ENCODE data around the gene CTAGE9. TPM values are rescaled to one million over a fixed set of nuclear protein-coding genes. Genes with fewer than 3 reads are reported as not detected.
"Not testable (repeated sequence)": the region's sequence is repeated elsewhere in the genome, so short reads cannot be mapped to it uniquely, and the experiment has no call there.

The CTAGE9 gene
- total and polyA plus RNA-seq, 7 experiments from 2014 or later = not detected

DNA sequence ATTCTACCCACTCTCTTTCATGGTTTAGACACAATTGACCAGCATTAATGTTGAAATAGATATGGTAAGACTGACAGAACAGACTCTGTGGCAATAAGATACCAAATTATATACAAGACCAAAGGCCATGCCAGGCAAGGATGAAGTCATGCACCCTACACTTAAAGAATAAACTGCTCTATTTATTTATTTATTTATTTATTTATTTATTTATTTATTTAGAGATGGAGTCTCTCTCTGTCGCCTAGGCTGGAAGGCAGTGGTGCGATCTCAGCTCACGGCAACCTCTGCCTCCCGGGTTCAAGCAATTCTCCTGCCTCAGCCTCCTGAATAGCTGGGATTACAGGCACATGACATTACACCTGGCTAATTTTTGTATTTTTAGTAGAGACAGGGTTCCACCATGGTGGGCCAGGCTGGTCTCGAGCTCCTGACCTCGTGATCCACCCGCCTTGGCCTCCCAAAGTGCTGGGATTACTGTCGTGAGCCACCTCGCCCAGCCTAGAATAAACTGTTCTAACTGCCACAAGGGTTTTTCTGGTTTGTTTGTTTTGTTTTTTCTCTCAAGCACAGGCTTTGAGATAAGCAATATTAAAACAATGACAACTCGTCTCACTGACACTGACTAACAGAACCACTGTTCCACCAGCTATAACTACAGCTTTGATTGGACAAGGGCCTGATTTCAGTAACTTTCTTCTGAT, 40.3 kb upstream of the CTAGE9 start:
- intact Hi-C loops (cut with micrococcal nuclease); H3K27ac Mint-ChIP-seq; H3K4me3 ChIP-seq (ENCODE audit: low read length): not testable (repeated sequence)

DNA sequence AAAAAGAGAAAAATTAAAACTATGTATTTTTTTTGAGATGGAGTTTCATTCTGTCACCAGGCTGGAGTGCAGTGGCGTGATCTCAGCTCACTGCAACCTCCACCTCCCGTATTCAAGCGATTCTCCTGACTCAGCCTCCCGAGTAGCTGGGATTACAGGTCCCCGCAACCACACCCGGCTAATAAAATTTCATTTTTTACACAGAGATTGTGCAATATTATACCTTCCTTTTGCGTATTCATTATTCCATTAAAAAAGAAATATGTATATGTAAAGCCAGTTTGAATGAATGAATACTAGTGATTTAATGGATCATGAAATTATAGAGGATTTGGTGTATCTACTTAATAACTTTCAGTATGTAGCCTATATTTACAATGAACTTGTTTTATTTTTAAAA, 38.2 kb upstream of the CTAGE9 start:
- ChIA-PET POLR2A (no interaction called here), CTCF (no interaction called here)
- no peaks in the 10 kb centered on the region for H3K4me1 Mint-ChIP-seq
- no peaks in the 10 kb centered on the region for H3K36me3 Mint-ChIP-seq
- no peak overlapping the region for H3K27ac ChIP-seq (ENCODE audit: low read depth, low read length)
- no peak overlapping the region for H3K4me3 Mint-ChIP-seq
- no peaks in the 10 kb centered on the region for H3K27me3 ChIP-seq (ENCODE audit: control insufficient read depth in 2 of 2, insufficient read depth in 2 of 2, low read length in 2 of 2)
- H3K4me3 ChIP-seq (ENCODE audit: low read length) = no peak overlapping the region
- no peak overlapping the region for H3K27ac Mint-ChIP-seq
- intact Hi-C loops (cut with micrococcal nuclease) = no loop called here
- ATAC-seq = no peak
- no peak for DNase-seq
- H3K27me3 Mint-ChIP-seq = peaks cover 0 to 11% (median 1%) of the 10 kb centered on the region in 5 donors
- H3K36me3 ChIP-seq (ENCODE audit: control insufficient read depth in 2 of 3, insufficient read depth in 3 of 3, low read length in 3 of 3) = no peaks in the 10 kb centered on the region
- peaks cover 0 to 1% (median 0%) of the 10 kb centered on the region in 11 donors for H3K9me3 Mint-ChIP-seq
- no peaks in the 10 kb centered on the region for H3K9me3 ChIP-seq (ENCODE audit: control insufficient read depth in 2 of 3, low read length in 3 of 3)
- no peaks in the 10 kb centered on the region for H3K4me1 ChIP-seq (ENCODE audit: control insufficient read depth in 2 of 2, insufficient read depth in 2 of 2, low read length in 2 of 2)

More for the DNA sequence above, 40.3 kb upstream of the CTAGE9 start:
- H3K27me3 ChIP-seq (ENCODE audit: control insufficient read depth in 2 of 2, insufficient read depth in 2 of 2, low read length in 2 of 2); CTCF ChIA-PET; H3K36me3 ChIP-seq (ENCODE audit: control insufficient read depth in 2 of 3, insufficient read depth in 3 of 3, low read length in 3 of 3); H3K27ac ChIP-seq (ENCODE audit: low read depth, low read length); H3K9me3 ChIP-seq (ENCODE audit: control insufficient read depth in 2 of 3, low read length in 3 of 3); H3K4me1 Mint-ChIP-seq; H3K4me1 ChIP-seq (ENCODE audit: control insufficient read depth in 2 of 2, insufficient read depth in 2 of 2, low read length in 2 of 2); ATAC-seq; DNase-seq; POLR2A ChIA-PET; H3K9me3 Mint-ChIP-seq; H3K4me3 Mint-ChIP-seq; H3K36me3 Mint-ChIP-seq: not testable (repeated sequence)
- peaks cover 8 to 21% (median 20%) of the 10 kb centered on the region in 5 donors for H3K27me3 Mint-ChIP-seq

DNA sequence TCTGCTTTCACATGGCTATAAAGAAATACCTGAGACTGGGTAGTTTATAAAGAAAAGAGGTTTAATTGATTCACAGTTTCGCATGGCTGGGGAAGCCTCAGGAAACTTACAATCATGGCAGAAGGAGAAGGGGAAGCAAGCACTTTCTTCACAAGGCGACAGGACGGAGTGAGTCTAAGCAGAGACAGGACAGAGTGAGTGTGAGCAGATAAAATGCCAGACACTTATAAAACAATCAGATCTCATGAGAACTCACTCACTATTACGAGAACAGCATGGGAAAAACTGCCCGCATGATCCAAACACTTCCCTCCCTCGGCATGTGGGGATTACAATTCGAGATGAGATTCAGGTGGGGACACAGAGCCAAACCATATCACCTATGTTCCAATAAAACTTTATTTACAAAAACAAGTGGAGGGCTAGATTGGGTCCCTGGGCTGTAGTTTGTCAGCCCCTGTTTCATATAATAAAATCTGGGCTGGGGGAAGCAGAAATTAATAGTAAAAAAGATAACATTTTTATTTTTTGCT, 37.1 kb upstream of the CTAGE9 start:
- DNase-seq (no peak), ATAC-seq (no peak)
- peaks cover 0 to 10% (median 0%) of the 10 kb centered on the region in 5 donors for H3K27me3 Mint-ChIP-seq
- intact Hi-C loops (cut with micrococcal nuclease) = no loop called here
- ChIA-PET POLR2A (no interaction called here), CTCF (no interaction called here)
- Histone ChIP-seq H3K4me3 (ENCODE audit: low read length) (no peak overlapping the region), H3K27ac (ENCODE audit: low read depth, low read length) (no peak overlapping the region), H3K4me1 (ENCODE audit: control insufficient read depth in 2 of 2, insufficient read depth in 2 of 2, low read length in 2 of 2) (no peaks in the 10 kb centered on the region), H3K27me3 (ENCODE audit: control insufficient read depth in 2 of 2, insufficient read depth in 2 of 2, low read length in 2 of 2) (no peaks in the 10 kb centered on the region), H3K9me3 (ENCODE audit: control insufficient read depth in 2 of 3, low read length in 3 of 3) (no peaks in the 10 kb centered on the region), H3K36me3 (ENCODE audit: control insufficient read depth in 2 of 3, insufficient read depth in 3 of 3, low read length in 3 of 3) (no peaks in the 10 kb centered on the region)
- H3K4me1 Mint-ChIP-seq = no peaks in the 10 kb centered on the region
- no peak overlapping the region for H3K27ac Mint-ChIP-seq
- H3K36me3 Mint-ChIP-seq = no peaks in the 10 kb centered on the region
- H3K4me3 Mint-ChIP-seq = no peak overlapping the region
- peaks cover 0 to 1% (median 0%) of the 10 kb centered on the region in 11 donors for H3K9me3 Mint-ChIP-seq

DNA sequence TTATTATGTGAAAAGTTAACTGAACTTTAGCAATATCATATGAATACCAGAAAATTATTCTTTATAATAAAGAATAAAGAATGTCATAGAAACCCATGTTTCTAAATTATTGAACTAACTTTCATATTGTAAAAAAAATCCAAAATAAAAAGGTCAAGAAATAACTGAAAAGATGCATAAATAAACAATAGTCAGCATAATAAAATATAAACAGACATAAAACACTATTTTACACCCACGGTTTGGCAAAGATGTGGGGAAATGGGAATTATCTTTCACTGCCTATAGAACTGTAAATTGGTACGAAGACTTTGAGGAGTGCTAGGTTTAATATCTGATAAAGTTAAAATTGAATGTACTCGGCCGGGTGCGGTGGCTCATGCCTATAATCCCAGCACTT, 34.7 kb upstream of the CTAGE9 start:
- Histone ChIP-seq H3K4me1 (ENCODE audit: control insufficient read depth in 2 of 2, insufficient read depth in 2 of 2, low read length in 2 of 2) (no peaks in the 10 kb centered on the region), H3K4me3 (ENCODE audit: low read length) (no peak overlapping the region), H3K27me3 (ENCODE audit: control insufficient read depth in 2 of 2, insufficient read depth in 2 of 2, low read length in 2 of 2) (no peaks in the 10 kb centered on the region), H3K9me3 (ENCODE audit: control insufficient read depth in 2 of 3, low read length in 3 of 3) (no peaks in the 10 kb centered on the region), H3K36me3 (ENCODE audit: control insufficient read depth in 2 of 3, insufficient read depth in 3 of 3, low read length in 3 of 3) (no peaks in the 10 kb centered on the region), H3K27ac (ENCODE audit: low read depth, low read length) (no peak overlapping the region)
- Mint-ChIP-seq H3K4me1 (no peaks in the 10 kb centered on the region), H3K4me3 (no peak overlapping the region), H3K27me3 (peaks cover 0 to 12% (median 5%) of the 10 kb centered on the region in 5 donors), H3K27ac (no peak overlapping the region), H3K36me3 (no peaks in the 10 kb centered on the region), H3K9me3 (peaks cover 0 to 1% (median 0%) of the 10 kb centered on the region in 11 donors)
- ChIA-PET CTCF (no interaction called here), POLR2A (no interaction called here)
- no peak for DNase-seq
- intact Hi-C loops (cut with micrococcal nuclease) = no loop called here
- no peak for ATAC-seq

DNA sequence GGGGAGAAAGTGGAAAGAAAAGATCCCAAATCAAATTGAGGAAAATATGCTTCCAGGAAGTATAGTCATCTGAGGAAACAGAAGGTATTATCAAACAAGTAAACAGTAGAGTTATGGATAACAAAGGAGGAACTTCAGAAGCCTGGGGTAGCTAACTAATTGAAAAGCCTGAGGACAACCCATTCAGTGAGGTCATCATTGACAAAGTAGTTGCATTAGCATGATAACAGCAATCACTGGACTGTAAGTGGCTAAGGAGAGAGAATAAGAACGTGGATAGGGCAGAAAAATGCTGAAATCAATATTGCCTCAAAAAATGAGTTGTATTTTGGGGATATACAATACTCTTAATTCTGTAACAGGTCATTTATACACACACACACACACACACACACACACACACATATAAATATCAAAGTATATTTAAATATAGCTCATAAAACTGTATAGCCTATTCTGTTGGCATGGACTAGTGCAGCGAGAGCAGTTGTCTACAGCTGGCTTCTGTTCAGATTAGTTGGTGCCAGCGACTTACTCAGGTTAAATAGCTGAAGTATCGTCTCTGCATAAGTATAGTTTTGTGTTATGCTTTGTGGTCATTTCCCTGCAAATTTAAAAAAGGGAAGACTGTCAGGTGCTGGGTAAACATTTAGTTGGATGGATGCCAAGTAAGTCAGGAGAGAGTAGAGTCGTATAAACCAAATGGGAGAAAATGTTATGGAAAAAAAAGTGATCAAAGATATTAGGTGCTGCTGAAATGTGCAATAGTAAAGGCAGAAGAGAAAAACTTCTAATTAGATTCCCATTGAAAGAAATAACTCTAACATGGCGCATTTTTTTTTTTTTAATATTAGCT, 33.8 kb upstream of the CTAGE9 start:
- Histone ChIP-seq H3K36me3 (ENCODE audit: control insufficient read depth in 2 of 3, insufficient read depth in 3 of 3, low read length in 3 of 3) (no peaks in the 10 kb centered on the region), H3K27ac (ENCODE audit: low read depth, low read length) (no peak overlapping the region), H3K4me3 (ENCODE audit: low read length) (no peak overlapping the region), H3K4me1 (ENCODE audit: control insufficient read depth in 2 of 2, insufficient read depth in 2 of 2, low read length in 2 of 2) (no peaks in the 10 kb centered on the region), H3K27me3 (ENCODE audit: control insufficient read depth in 2 of 2, insufficient read depth in 2 of 2, low read length in 2 of 2) (no peaks in the 10 kb centered on the region), H3K9me3 (ENCODE audit: control insufficient read depth in 2 of 3, low read length in 3 of 3) (no peaks in the 10 kb centered on the region)
- ChIA-PET POLR2A (interaction anchor here (0.7 kb wide), 1 partner anchor 864 kb away, joined by 3 read pairs; no protein-coding TSS in a partner anchor), CTCF (no interaction called here)
- Mint-ChIP-seq H3K36me3 (no peaks in the 10 kb centered on the region), H3K4me1 (no peaks in the 10 kb centered on the region), H3K27ac (no peak overlapping the region), H3K27me3 (peaks cover 0 to 12% (median 5%) of the 10 kb centered on the region in 5 donors), H3K9me3 (peaks cover 0 to 1% (median 0%) of the 10 kb centered on the region in 11 donors), H3K4me3 (no peak overlapping the region)
- ATAC-seq (no peak), DNase-seq (no peak)
- intact Hi-C loops (cut with micrococcal nuclease) = no loop called here

DNA sequence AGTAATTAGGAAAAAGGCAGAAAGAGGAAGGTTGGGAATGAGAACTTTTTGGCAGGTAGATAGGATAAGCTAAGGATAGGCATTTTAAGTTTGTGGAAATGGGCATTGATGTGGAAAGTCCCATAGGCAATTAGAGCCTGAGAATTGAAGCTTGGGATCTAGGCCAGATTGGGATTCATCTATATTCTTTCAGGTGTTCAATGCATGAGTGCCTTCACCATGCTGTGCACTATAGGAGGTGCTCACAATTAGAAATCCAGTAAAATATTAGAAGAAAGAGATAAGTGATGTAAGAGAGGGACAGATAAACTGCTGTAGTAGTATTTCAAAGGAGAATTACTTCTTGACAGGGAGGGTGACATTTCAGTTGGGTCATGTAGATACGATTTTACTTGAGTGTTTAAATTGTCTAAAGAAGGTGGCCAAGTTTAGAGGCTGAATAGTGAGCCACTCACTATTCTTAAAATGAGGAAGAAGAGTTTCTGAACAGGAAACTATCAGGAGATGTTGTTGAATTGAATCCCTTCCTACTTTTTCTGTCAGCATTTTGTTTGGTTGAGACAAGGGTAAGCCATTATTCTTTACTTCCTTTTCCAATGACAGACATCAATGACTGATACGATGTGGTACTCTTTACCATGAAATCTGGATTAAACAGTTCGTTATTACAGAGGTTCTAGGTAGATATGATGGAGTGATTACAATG, 31.0 kb upstream of the CTAGE9 start:
- POLR2A ChIA-PET = no interaction called here
- no peak for ATAC-seq
- no peaks in the 10 kb centered on the region for H3K27me3 ChIP-seq (ENCODE audit: control insufficient read depth in 2 of 2, insufficient read depth in 2 of 2, low read length in 2 of 2)

More for the DNA sequence above, 31.0 kb upstream of the CTAGE9 start:
- no peaks in the 10 kb centered on the region for H3K36me3 Mint-ChIP-seq
- CTCF ChIA-PET = no interaction called here
- peaks cover 0 to 10% (median 5%) of the 10 kb centered on the region in 5 donors for H3K27me3 Mint-ChIP-seq
- no peak for DNase-seq
- Histone ChIP-seq H3K36me3 (ENCODE audit: control insufficient read depth in 2 of 3, insufficient read depth in 3 of 3, low read length in 3 of 3) (no peaks in the 10 kb centered on the region), H3K4me1 (ENCODE audit: control insufficient read depth in 2 of 2, insufficient read depth in 2 of 2, low read length in 2 of 2) (no peaks in the 10 kb centered on the region), H3K27ac (ENCODE audit: low read depth, low read length) (no peak overlapping the region), H3K4me3 (ENCODE audit: low read length) (no peak overlapping the region), H3K9me3 (ENCODE audit: control insufficient read depth in 2 of 3, low read length in 3 of 3) (no peaks in the 10 kb centered on the region)
- H3K27ac Mint-ChIP-seq = no peak overlapping the region
- H3K9me3 Mint-ChIP-seq = peaks cover 0 to 2% (median 0%) of the 10 kb centered on the region in 11 donors
- intact Hi-C loops (cut with micrococcal nuclease) = no loop called here
- no peaks in the 10 kb centered on the region for H3K4me1 Mint-ChIP-seq
- H3K4me3 Mint-ChIP-seq = no peak overlapping the region

All from naive thymus-derived CD4-positive, alpha-beta T cell (primary cell).